GM12872 (cell line): Measurements from ENCODE around the gene TMEM141.

ENCODE experiments used
- TF ChIP-seq, protein P1 (sequence below): IDR thresholded peaks from 3 replicates; pipeline ENCODE4 v1.5.1; 2011; ENCODE audit warnings: low read depth, mild to moderate bottlenecking, low read length, moderate library complexity; ENCODE audit not compliant: insufficient read depth

Gene TMEM141

DNA sequence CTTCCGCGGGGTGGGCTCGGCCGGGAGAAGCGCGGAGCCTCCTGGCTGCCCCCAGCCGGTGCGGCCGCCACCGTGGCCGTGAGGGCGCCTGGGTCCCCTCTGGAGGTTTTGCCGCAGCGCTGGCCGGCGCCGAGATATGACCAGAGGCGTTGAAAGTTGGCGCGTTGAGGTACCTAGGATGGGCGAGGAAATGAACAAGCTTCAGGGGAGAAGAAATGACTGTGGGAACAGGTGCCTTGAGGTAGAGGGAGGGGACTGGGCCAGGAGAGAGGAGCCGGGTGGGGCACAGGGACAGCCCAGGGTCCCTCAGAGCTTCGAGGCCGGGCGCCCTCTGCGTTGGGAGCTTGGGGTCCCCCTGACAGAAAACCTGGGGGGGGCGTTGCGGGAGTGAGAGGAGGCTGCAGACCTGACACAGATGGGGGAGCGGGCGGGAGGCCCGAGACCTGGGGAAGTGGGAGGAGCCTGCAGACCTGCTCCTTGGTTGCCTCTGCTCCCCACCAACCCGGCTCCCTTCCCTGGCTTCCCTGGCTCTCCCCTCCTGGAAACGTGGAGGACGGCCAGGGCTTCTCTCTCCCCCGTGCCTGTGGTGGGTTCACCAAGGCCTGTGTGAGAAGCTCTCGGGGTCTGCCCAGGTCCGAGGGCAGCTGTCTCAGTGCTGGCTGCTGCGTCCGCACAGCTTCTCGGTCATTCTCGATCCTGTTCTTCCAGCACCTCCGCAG lies 30.8 kb downstream of the TMEM141 start:
- TF ChIP-seq, protein P1, sequence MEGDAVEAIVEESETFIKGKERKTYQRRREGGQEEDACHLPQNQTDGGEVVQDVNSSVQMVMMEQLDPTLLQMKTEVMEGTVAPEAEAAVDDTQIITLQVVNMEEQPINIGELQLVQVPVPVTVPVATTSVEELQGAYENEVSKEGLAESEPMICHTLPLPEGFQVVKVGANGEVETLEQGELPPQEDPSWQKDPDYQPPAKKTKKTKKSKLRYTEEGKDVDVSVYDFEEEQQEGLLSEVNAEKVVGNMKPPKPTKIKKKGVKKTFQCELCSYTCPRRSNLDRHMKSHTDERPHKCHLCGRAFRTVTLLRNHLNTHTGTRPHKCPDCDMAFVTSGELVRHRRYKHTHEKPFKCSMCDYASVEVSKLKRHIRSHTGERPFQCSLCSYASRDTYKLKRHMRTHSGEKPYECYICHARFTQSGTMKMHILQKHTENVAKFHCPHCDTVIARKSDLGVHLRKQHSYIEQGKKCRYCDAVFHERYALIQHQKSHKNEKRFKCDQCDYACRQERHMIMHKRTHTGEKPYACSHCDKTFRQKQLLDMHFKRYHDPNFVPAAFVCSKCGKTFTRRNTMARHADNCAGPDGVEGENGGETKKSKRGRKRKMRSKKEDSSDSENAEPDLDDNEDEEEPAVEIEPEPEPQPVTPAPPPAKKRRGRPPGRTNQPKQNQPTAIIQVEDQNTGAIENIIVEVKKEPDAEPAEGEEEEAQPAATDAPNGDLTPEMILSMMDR: no peak

DNA sequence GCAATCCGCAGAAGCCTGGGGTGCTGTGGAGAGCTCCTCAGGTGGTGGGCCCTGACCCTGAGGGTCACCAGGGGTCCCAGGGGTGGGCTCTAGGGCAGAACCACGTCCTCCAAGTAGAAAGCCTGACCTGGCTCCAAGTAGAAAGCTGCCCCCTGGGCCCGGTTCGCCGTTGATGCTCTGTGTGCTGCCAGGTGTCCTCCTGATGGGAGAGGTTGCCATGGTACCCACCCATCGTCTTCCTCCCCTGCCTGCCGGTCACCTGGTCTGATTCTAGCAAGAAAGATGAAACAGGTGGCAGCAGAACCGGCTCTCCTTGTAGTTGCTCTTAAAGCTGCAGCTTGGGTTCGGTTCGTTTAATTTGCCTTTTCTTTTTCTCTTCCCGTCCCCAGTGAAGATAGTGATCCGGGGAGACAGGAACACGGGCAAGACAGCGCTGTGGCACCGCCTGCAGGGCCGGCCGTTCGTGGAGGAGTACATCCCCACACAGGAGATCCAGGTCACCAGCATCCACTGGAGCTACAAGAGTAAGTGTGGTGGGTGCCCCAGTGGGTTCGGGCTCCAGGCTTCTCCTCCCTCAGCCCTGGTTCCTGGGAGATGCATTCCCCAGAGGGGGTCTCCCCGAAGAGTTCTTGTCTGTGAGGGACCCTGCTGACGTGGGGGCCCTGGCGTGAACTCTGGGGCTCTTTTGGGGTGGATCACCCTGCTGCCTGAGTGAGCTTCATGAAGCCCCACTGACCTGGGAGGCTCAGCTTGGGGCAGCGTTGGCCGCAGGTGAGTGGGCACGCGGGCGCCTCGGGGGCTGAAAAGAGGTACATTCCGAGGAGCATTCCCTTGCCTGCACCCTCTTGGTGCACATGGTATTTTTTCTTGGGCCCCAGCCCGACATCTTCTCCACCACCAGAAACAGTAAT lies 32.2 kb downstream of the TMEM141 start:
- TF ChIP-seq, protein P1: no peak

DNA sequence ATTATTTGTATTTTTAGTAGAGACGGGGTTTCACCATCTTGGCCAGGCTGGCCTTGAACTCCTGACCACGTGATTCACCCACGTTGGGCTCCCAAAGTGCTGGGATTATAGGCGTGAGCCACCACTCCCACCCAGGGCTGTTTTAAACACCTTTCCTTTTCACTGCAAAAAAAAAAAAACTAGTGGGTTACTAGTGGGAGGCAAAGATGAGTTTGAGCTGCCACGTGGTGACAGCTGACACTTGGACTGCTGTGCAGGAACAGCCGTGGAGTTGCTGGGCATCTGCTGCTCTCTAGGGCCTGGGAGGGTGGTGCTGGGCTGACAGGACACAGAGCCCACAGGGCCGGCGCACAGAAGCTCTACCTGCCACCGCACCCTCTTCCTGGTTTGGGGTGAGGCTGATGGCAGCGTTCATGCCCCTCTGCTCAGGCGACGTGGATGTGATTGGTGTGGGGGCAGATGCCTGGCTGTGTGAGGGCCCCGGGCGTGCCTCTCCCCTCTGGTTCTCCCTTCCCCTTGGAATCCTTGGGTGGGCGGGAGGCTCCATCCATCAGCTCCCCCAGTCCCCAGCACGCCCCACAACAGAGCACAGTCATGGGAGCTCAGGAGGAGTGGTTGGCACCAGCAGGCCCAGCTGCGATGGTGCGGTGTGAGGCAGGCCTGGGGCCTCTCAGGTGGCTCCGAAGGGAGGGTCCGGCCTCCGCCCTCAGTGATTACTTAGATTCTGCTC lies 33.5 kb downstream of the TMEM141 start:
- TF ChIP-seq, protein P1: no peak

DNA sequence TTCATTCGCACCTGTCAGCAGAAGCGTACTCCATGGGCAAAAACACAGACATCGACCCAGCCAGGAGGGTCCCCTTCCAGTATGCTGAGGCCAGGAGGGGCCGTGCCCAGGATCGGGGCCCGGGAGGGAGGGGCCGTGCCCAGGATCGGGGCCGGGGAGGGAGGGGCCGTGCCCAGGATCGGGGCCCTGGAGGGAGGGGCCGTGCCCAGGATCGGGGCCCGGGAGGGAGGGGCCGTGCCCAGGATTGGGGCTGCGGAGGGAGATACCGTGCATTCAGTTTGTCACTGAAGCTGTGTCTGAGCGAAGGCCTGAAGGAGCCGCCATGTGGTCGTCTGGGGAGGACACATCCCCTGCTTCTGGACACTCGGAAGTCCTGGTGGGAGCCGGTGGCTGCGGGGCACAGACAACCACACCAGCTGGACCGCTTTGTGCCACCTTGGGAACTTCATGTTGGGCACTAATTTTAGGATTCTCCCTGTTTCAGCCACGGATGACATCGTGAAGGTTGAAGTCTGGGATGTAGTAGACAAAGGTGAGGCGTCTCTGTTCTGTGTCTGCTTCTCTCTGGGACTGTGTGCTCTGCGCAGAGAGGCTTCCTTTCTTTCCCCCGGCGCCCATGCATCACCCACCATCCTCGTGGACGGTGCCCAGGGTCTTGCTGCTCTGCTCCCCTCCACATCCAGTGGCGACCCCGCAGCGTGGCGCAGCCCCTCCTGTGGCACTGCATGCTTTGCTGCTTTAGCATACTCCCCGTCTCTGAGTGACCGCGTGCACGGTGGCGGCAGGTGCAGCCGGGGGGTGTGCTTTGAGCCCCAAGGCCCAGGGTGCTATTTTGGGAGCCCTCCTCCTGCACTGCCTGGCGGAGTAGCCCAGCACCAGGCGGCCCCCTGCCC lies 34.4 kb downstream of the TMEM141 start:
- TF ChIP-seq, protein P1: no peak

DNA sequence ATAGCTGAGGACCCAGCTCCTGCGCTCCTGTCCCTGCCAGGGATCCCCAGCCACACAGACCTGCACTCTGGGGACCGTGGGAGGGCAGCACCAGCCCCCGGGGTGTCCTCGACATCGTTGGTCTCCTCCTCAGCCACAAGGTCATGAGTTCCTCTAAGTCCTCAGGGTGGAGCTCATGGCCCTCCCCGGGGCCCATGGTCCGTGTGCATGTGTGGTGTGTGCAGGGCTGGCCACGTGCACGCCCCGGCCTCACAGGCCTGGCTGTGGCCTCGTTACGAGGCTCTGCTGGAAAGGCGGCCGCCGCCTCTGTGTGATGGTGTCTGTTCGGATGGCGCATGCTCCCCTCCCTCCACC lies 35.0 kb downstream of the TMEM141 start:
- TF ChIP-seq, protein P1: no peak

DNA sequence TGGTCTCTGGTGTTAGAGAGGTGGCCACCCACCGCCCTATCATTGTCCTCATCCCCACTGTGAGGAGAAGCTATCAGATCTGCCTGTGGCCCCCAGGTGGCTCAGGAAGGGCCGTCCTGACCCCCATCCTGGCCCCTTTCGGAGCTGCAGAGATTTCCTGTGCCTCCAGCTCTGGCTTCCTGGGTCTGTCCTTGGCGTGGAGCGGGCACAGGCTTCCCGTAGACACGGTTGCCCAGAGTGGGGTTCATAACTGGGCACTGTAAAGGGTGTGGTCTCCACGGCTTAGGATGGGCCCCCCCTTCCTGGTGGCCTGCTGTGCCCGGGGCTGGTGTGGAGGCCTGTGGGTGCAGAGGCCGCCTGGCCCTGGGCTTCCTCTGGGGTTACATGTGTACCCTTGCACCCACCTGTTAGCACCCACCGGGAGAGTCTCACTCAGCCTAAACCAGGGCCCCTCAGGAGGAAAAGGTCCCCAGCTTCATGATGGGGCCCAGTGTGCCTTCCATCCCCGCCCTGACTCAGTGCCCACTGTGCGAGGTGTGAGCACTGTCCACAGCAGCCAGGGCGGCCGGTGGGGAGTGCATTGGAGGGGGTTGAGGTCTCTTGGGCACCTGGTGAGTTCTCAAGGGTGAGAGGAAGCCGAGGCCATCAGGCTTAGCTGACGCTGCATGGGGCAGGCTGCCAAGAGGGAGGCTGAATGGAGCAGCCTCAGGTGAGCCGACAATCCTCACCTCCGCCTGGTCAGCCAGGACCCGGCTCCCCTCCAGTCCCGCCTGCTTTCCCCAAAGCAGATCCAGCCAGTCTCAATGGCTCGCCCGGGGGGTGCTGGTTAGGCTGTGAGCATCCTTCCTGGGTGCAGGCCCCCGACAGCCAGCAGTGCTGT lies 35.8 kb downstream of the TMEM141 start:
- TF ChIP-seq, protein P1: no peak
